Measurements from ENCODE around the gene E2F7.

GRCh38 chr12:77107121-77107520, 41.8 kb upstream of the E2F7 start:
- TF ChIP-seq ZNF274 (IDR thresholded peaks at IDR 0.05; ENCODE audit: low read depth, low read length) (no peak), YY1 (IDR thresholded peaks at IDR 0.05; ENCODE audit: insufficient read depth, insufficient read length) (no peak), SUZ12 (IDR thresholded peaks at IDR 0.05; ENCODE audit: extremely low read depth, insufficient read depth, insufficient read length) (no peak)
